ENCODE results near the gene TNIK. TPM values are rescaled to one million over a fixed set of nuclear protein-coding genes. Genes with fewer than 3 reads are reported as not detected.

The TNIK gene
- total and polyA plus RNA-seq, 5 donors = 8.1 to 27.4 (median 21.6) TPM

DNA sequence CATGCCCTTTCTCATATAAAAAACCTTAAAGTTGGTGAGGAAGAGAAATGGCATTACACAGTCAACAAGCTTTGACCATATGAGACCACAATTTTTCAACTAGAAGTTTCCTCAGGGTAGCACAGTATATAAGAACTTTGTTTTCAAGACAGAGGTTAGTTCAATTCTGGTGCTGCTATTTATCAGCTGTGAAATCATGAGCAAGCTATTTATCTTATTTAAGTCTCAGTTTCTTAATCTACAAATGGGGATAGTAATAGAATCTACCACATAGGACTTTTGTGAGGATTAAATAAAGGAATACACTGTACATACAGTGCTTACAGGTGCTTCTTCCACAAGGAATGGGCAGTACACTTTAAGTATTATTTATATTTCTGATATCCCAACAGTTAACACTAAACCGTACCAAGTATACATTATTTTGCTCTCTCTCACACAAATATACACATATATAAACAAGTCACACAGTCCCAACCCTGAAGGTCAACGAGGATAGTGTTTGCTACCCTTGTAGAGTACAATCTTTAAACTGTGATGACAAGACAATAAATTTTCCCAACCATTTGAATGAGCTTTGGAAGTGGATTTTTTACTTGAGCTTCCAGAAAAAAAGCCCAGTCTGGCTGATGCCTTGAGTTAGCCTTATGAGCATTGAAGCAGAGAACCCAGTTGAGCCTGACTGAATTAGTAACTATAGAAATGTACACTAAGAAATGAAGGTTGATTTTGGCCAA lies 178.8 kb downstream of the TNIK start:
- Histone ChIP-seq H3K4me3 (ENCODE audit: low read length) (no peak overlapping the region), H3K27ac (ENCODE audit: low read length) (no peak overlapping the region), H3K27me3 (ENCODE audit: control insufficient read depth, insufficient read depth) (no peaks in the 10 kb centered on the region), H3K4me1 (ENCODE audit: control insufficient read depth, insufficient read depth, low read length) (peaks cover 4% of the 10 kb centered on the region), H3K9me3 (ENCODE audit: control insufficient read depth, low read length) (no peaks in the 10 kb centered on the region)
- no peak for DNase-seq
- intact Hi-C loops (cut with DNase I) = no loop called here
- WGBS = 60% methylated on average over 2 of the region's 2 CpGs
- no peak for ATAC-seq

GRCh38 chr3:171279972-171280371 lies 180.2 kb downstream of the TNIK start:
- Histone ChIP-seq H3K4me3 (ENCODE audit: low read length) (no peak overlapping the region), H3K9me3 (ENCODE audit: control insufficient read depth, low read length) (no peaks in the 10 kb centered on the region), H3K27me3 (ENCODE audit: control insufficient read depth, insufficient read depth) (no peaks in the 10 kb centered on the region), H3K4me1 (ENCODE audit: control insufficient read depth, insufficient read depth, low read length) (peaks cover 4% of the 10 kb centered on the region), H3K27ac (ENCODE audit: low read length) (no peak overlapping the region)
- WGBS = 64% methylated on average over 3 of the region's 3 CpGs
- ATAC-seq (no peak), DNase-seq (no peak)
- intact Hi-C loops (cut with DNase I) = no loop called here

DNA sequence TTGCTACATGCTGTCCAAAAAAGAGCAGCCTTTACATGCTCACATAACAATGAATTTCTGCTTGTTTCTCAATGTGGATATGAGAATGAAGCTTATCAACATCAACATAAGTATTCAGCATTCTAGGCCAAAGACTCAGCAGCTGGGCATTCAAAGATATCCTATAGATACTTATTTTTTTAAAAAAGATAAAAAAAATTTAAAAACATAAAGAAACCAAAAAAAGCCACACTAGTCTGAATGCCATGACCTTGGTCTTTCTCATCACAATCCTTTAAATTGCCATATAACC lies 182.0 kb downstream of the TNIK start:
- no peak overlapping the region for H3K4me3 ChIP-seq (ENCODE audit: low read length)
- DNase-seq (no peak), ATAC-seq (no peak)
- no peak overlapping the region for H3K27ac ChIP-seq (ENCODE audit: low read length)
- H3K27me3 ChIP-seq (ENCODE audit: control insufficient read depth, insufficient read depth) = no peaks in the 10 kb centered on the region
- intact Hi-C loops (cut with DNase I) = no loop called here
- H3K4me1 ChIP-seq (ENCODE audit: control insufficient read depth, insufficient read depth, low read length) = no peaks in the 10 kb centered on the region
- no peaks in the 10 kb centered on the region for H3K9me3 ChIP-seq (ENCODE audit: control insufficient read depth, low read length)

DNA sequence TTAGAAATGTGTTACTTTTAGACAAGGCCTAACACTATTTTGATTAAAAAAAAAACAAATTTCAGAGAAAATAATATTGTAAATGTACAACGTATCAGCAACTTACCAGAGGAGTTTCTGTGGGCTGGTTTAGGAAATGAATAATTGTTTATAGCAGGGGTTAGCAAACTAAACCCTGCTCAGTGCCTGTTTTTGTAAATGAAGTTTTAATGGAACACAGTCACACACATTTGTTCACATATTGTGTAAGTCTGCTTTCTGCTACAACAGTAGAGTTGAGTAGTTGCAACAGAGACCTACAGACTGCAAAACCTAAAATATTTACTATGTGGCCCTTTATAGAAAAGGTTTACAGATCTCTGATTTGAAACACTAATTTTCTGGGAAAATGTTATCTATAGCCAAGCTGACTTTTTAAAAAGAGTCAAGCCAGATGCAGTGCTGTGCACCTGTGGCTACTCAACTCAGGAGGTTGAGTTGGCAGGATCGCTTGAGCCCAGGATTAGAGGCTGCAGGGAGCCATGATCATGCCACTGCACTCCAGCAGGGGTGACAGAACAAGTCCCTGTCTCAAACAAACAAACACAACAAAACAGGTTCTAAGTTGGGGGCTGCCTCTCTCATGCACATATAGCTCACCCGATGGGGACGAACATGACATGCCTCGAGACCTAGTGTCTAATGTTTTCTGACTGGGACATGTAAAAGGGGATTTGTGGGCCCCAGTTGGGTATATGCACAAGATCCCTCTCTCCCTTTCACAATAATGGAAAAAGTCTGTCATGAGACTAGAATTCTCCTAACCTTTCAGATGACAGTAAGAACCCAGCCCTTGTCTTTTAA lies 182.5 kb downstream of the TNIK start:
- intact Hi-C loops (cut with DNase I) = no loop called here
- H3K27ac ChIP-seq (ENCODE audit: low read length) = no peak overlapping the region
- no peak for ATAC-seq

DNA sequence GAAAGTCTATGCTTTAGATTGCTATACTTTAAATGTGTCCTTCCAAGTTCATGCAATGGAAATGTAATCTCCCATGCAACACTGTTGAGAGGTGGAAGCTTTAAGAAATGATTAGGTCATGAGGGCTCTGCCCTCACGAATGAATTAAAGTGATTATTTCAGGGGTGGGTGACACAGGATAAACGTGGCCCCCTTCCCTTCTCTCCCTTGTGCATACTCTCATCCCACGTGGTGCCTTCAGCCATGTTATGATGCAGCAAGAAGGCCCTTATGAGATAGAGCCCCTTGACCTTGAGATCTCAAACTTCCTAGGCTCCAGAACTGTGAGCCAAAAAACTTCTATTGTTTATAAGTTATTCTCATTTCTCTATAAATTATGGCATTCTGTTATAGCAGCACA lies 183.3 kb downstream of the TNIK start:
- Histone ChIP-seq H3K4me1 (ENCODE audit: control insufficient read depth, insufficient read depth, low read length) (no peaks in the 10 kb centered on the region), H3K27ac (ENCODE audit: low read length) (no peak overlapping the region), H3K4me3 (ENCODE audit: low read length) (no peak overlapping the region), H3K9me3 (ENCODE audit: control insufficient read depth, low read length) (no peaks in the 10 kb centered on the region), H3K27me3 (ENCODE audit: control insufficient read depth, insufficient read depth) (no peaks in the 10 kb centered on the region)
- intact Hi-C loops (cut with DNase I) = no loop called here
- DNase-seq = no peak
- WGBS = 41% methylated on average over 3 of the region's 3 CpGs
- no peak for ATAC-seq

More for the DNA sequence above, 182.5 kb downstream of the TNIK start:
- DNase-seq = no peak
- no peaks in the 10 kb centered on the region for H3K4me1 ChIP-seq (ENCODE audit: control insufficient read depth, insufficient read depth, low read length)
- no peaks in the 10 kb centered on the region for H3K9me3 ChIP-seq (ENCODE audit: control insufficient read depth, low read length)
- H3K4me3 ChIP-seq (ENCODE audit: low read length) = no peak overlapping the region
- WGBS = 87% methylated on average over 5 of the region's 5 CpGs
- no peaks in the 10 kb centered on the region for H3K27me3 ChIP-seq (ENCODE audit: control insufficient read depth, insufficient read depth)

DNA sequence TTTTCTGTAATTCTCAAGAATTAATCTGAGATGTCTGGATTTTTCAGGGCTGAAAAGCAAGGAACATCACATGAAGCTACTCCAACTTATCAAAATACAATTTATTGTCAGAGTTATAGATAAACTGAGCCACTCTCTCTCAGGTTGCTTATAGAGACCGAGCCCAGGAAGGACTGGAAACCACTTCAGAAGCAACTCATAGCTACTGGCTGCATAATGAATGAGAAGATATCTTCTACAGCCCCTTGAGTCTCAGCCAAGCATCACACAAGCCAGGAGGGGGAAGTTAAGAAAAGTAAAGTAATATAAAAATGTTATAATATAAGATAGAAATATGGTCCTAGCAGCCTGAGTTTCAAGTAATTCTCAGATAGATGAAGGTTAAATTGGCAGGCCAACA lies 186.0 kb downstream of the TNIK start:
- DNase-seq = no peak
- intact Hi-C loops (cut with DNase I) = no loop called here
- H3K27ac ChIP-seq (ENCODE audit: low read length) = no peak overlapping the region
- no peaks in the 10 kb centered on the region for H3K27me3 ChIP-seq (ENCODE audit: control insufficient read depth, insufficient read depth)
- H3K9me3 ChIP-seq (ENCODE audit: control insufficient read depth, low read length) = no peaks in the 10 kb centered on the region
- 69% methylated on average over 1 of the region's 1 CpG for WGBS
- no peak for ATAC-seq
- no peak overlapping the region for H3K4me3 ChIP-seq (ENCODE audit: low read length)
- no peaks in the 10 kb centered on the region for H3K4me1 ChIP-seq (ENCODE audit: control insufficient read depth, insufficient read depth, low read length)

GRCh38 chr3:171270541-171270940 lies 189.7 kb downstream of the TNIK start:
- no peaks in the 10 kb centered on the region for H3K9me3 ChIP-seq (ENCODE audit: control insufficient read depth, low read length)
- no peaks in the 10 kb centered on the region for H3K27me3 ChIP-seq (ENCODE audit: control insufficient read depth, insufficient read depth)
- no peak for ATAC-seq
- no peak overlapping the region for H3K27ac ChIP-seq (ENCODE audit: low read length)
- H3K4me1 ChIP-seq (ENCODE audit: control insufficient read depth, insufficient read depth, low read length) = peaks cover 4% of the 10 kb centered on the region
- 78% methylated on average over 2 of the region's 2 CpGs for WGBS
- intact Hi-C loops (cut with DNase I) = no loop called here
- no peak overlapping the region for H3K4me3 ChIP-seq (ENCODE audit: low read length)
- DNase-seq = no peak

DNA sequence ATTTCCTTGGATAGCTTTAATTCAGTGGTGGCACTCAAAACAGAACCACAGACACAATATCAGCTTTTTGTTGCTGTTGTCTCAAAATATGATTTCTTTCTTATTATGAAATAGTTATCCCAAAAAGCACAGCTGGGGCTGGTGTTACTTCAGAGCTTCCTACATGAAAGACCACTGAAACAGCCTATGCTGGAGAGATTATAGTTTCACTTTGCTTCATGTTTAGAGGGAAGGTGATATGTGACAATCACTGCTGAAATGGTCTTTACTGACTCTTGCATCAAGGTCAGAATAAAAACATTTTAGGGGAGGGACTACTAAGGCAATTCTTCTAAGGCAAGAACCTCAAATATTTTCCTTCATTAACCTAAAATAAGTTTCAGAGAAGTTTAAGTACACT lies 190.7 kb downstream of the TNIK start:
- H3K9me3 ChIP-seq (ENCODE audit: control insufficient read depth, low read length) = no peaks in the 10 kb centered on the region
- ATAC-seq (no peak), DNase-seq (no peak)
- H3K4me1 ChIP-seq (ENCODE audit: control insufficient read depth, insufficient read depth, low read length) = peaks cover 4% of the 10 kb centered on the region
- intact Hi-C loops (cut with DNase I) = no loop called here
- H3K27me3 ChIP-seq (ENCODE audit: control insufficient read depth, insufficient read depth) = no peaks in the 10 kb centered on the region
- H3K4me3 ChIP-seq (ENCODE audit: low read length) = no peak overlapping the region
- no peak overlapping the region for H3K27ac ChIP-seq (ENCODE audit: low read length)

DNA sequence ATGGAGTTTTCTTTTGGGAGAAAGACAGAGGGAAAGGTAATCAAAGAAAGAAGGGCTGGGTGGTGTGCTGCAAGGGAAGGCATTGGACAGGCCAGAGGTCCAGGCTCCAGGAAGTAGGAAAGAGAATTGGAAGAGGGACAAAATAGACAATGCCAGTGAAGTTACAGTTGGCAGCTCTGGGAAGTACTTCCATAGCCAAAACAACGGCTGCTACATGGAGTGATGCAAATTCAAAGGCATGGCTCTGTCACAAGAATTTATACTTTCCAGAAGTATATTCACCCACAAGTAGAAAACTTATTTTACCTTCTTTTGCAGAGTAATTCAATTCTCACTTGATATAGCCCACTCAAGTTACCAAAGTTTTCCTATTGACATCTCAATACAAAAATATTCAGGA lies 191.5 kb downstream of the TNIK start:
- 25% methylated on average over 1 of the region's 1 CpG for WGBS
- H3K27me3 ChIP-seq (ENCODE audit: control insufficient read depth, insufficient read depth) = no peaks in the 10 kb centered on the region
- DNase-seq (no peak), ATAC-seq (no peak)
- no peak overlapping the region for H3K27ac ChIP-seq (ENCODE audit: low read length)
- H3K4me3 ChIP-seq (ENCODE audit: low read length) = no peak overlapping the region
- intact Hi-C loops (cut with DNase I) = no loop called here
- peaks cover 4% of the 10 kb centered on the region for H3K4me1 ChIP-seq (ENCODE audit: control insufficient read depth, insufficient read depth, low read length)
- H3K9me3 ChIP-seq (ENCODE audit: control insufficient read depth, low read length) = no peaks in the 10 kb centered on the region

GRCh38 chr3:171267104-171267503 lies 193.1 kb downstream of the TNIK start:
- Histone ChIP-seq H3K27me3 (ENCODE audit: control insufficient read depth, insufficient read depth) (no peaks in the 10 kb centered on the region), H3K4me1 (ENCODE audit: control insufficient read depth, insufficient read depth, low read length) (peaks cover 4% of the 10 kb centered on the region), H3K4me3 (ENCODE audit: low read length) (no peak overlapping the region), H3K27ac (ENCODE audit: low read length) (no peak overlapping the region), H3K9me3 (ENCODE audit: control insufficient read depth, low read length) (no peaks in the 10 kb centered on the region)
- 35% methylated on average over 1 of the region's 1 CpG for WGBS
- no peak for DNase-seq
- intact Hi-C loops (cut with DNase I) = no loop called here
- no peak for ATAC-seq

DNA sequence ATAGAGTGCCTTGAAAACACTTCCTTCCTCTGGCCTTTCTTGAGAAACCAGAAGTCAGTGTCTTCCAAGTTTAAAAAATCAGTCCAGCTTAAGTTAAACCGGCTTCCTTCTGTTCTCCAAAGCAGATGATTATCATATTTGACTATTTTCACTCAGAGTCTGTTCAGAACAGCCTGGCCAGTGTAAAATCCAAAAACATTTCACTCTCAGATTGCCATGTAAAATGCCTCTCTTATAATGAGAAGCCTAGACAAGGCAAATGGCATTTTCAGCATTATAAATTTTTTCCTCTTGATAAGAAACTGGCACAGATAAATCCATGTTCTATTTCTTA lies 193.5 kb downstream of the TNIK start:
- no peak for ATAC-seq
- Histone ChIP-seq H3K27ac (ENCODE audit: low read length) (no peak overlapping the region), H3K9me3 (ENCODE audit: control insufficient read depth, low read length) (no peaks in the 10 kb centered on the region), H3K27me3 (ENCODE audit: control insufficient read depth, insufficient read depth) (no peaks in the 10 kb centered on the region), H3K4me1 (ENCODE audit: control insufficient read depth, insufficient read depth, low read length) (peaks cover 6% of the 10 kb centered on the region), H3K4me3 (ENCODE audit: low read length) (no peak overlapping the region)
- no peak for DNase-seq
- intact Hi-C loops (cut with DNase I) = no loop called here
- WGBS = 23% methylated on average over 1 of the region's 1 CpG
